Hematopoietic multipotent progenitor cell treated with erythropoietin and hydrocortisone succinate and interleukin-3 and kit ligand, for 6 days (in vitro differentiated cells): ENCODE results near the gene MORC2.
A peak's percentile ranks its signal among the peaks of the same experiment; 100 is the strongest.

Experiments used
- DNase-seq: peaks from one replicate; pipeline ENCODE4 v3.0.0-alpha.2; 2015

Gene MORC2

DNA sequence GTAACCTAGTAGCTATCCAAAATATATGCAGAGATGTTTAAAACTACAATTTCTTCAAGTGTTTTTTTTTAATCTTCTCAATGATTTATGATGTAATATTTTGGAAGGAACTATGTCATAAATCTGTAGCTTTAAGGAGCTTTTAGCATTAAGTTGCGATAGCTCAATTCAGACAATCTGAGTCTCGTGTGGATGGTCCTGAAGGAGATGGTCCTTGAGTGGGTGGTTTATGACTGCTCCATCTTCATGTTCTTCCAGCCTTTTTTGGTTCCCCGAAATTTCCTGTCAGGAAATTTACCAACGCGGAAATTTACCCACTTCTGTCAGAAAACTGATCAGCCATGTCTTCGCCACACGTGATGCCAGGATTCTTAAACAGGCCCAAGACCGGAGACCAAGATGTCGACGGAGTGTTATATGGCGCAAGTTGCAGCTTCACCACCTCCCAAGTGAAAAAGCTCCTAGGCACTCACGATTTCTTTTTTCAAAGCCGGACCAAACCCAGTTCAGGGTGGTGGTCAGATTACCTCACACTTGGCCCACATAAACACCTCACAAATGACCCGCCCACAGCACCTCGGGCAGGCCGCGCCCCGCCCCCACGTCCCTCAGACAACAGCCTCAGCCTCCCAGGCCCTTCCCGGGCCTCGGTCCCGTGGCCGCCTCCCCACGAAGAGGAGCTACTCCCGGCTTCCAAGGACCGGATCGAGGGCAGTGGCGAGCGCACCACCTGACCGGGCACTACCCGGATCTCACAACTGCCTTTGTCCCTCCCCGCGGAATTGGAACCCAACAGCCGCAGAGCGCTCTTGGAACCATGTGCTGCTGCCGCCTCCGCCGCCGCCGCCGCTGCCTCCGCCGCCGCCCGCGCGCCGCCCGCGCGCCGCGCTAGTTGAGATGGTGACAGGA, at the start of gene MORC2:
TSS of gene MORC2 (minus strand) at position 760 of the 909 bp plus-strand sequence. CDS start 885 bp downstream, outside the sequence.
- DNase-seq: no peak

DNA sequence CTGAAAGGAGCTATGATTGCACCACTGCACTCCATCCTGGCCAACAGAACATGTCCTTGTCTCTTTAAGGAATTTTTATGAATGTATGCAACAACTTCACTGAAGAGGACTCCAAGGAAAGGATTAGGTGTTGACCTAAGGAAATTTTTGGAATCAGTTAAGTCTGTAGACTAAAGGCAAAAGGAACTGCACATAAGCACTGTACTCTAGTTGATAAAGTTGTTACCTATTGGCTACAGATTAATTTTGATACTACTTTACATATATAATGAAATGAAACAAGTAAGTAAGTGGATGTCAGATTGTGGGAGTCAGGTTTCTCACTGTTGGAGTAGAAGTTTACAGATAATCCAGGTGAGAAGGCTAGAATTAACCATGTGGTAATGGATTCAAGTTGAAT, 37.0 kb upstream of the MORC2 start:
- DNase-seq: no peak

DNA sequence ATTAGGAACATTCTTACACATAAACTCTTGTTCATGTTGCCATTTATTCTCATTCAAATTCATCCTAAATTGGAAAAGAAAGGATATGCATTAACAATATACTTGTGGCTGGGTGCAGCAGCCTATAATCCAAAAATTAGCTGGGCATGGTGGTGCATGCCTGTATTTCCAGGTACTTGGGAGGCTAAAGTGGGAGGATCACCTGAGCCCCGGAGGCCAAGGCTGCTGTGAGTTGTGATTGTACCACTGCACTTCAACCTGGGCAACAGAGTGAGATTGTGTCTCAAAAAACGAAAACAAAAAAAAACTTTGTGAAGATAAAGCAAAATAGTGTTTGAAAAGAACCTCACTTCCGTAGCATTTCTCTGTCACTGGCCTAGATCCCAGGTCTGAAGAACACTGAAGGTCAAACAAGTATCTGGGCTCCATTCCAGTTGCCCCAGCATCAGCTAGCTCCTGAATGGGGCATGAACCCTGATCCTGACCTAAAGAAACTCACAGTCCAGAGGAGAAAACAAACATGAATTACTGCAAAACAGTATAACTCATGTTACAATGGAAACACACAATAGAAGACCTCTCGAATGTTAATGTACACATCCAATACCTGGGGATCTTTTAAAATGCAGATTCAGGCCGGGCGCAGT, 32.7 kb upstream of the MORC2 start:
- no peak for DNase-seq

- DNase-seq: no peak
Observed at GRCh38 chr22:30998329-30998728, 29.8 kb upstream of the MORC2 start.

DNA sequence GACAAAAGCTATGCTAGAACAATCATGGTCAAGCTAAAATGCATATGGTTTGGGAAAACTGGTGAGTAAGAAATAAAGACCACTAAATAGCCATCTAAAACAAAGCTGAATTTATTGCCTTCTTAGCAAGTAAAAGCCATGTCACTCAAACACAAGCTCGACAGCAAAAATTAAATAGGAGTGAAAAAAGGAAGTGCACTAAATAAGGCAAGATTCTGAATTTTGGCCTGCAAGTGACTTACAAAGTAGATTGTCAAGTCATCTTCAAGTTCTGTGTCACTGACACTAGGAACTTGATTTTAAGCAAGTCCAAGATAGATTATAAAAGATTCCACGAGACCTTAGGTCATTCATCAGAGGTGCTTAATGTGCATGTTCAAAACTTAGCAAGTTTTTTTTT, 27.9 kb upstream of the MORC2 start:
- peak; percentile 44 for DNase-seq

- DNase-seq: no peak
Observed at GRCh38 chr22:30994960-30995359, 26.4 kb upstream of the MORC2 start.

DNA sequence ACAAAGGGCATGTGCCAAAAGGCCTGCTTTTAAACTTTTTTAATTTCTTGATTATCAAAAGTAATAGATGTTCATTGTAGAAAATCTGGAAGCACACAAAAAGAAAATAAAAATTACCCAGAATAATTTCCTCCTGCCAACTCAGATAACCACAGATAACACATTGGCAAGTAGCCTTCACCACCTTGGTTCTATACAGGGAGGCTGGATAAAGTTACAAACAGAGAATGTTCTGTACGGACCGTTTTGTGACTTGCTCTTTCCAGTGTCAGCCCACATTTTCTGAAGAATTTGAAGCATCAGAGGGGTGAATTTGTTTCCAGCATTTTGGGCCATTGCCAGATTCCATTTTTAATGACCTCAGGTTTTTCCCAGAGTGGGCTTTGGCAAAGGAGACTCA, 24.0 kb upstream of the MORC2 start:
- no peak for DNase-seq

DNA sequence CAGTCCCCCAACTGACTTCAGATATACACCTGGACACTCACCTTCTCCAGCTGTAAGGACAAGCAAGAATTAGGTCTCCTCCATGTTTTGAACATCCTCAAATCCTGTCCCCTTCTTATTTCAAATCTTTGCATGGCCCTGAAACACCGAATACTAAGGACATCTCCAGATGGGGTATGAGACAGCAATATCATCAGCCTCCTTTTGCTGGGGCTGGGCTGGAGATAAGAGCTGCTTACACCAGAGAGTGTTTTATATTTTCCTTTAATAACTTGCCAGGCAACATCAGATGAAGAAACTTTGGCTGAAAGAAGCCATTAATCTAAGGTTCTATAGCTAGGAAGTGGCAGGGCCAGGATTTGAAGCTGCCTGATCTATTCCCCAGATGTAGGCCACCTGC, 22.1 kb upstream of the MORC2 start:
- peak; percentile 46 for DNase-seq

GRCh38 chr22:30989474-30989873, 20.9 kb upstream of the MORC2 start:
- DNase-seq: peak; percentile 70

GRCh38 chr22:30985561-30986208, 17.1 kb upstream of the MORC2 start:
- no peak for DNase-seq

- DNase-seq: no peak
Observed at GRCh38 chr22:30984317-30984716, 15.7 kb upstream of the MORC2 start.

- DNase-seq: no peak
Observed at GRCh38 chr22:30982512-30982911, 13.9 kb upstream of the MORC2 start.

- no peak for DNase-seq
Observed at GRCh38 chr22:30979932-30980331, 11.4 kb upstream of the MORC2 start.

DNA sequence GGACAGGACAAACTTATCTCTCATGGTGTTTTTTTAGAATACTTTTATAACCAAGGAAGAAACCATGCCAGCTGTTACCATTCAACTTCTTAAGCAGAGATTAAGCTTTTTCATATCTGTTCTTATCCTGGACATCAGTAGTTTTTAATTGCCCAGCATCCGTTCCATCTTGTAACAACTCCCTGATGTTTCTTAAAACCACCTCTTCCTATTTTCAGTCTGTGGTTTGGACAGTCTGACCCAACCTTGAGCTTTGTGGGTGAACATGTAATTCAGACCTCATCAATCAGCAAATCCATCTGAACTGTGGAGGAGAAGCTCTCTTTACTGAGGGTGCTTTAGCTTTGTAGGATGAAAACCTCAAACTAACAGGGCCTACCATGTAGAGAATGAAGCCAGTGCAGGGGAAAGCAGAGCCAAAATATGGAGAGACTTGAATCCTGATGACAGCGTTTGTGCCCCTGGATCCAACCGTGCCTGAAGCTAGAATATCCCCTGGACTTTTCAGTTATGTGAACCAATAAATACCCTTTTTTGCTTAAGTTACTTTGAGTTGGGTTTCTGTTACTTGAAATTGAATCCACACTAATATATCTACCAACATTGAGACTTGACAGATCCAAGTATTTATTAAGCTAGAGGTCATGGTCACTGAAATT, 9.9 kb upstream of the MORC2 start:
- DNase-seq: peak; percentile 74

DNA sequence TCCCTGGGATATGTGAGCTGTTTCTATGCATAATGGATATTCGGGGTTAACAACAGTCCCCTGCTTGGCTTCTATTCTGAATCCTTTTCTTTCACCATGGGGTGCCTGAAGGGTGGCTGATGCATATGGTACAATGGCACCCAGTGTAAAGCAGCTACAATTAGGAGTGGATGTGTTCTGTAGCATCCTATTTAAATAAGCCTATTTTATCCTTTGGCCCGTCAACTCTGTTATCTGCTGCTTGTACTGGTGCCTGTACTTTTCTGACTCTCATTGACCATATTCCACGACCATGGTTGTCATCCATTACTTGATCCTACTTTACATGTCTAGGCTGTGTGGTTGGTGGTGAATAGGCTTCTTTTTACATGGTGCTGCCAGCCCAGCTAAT, 1.8 kb upstream of the MORC2 start:
- DNase-seq: no peak

GRCh38 chr22:30969532-30970355, 1.2 kb upstream of the MORC2 start:
- DNase-seq: peak; percentile 72

DNA sequence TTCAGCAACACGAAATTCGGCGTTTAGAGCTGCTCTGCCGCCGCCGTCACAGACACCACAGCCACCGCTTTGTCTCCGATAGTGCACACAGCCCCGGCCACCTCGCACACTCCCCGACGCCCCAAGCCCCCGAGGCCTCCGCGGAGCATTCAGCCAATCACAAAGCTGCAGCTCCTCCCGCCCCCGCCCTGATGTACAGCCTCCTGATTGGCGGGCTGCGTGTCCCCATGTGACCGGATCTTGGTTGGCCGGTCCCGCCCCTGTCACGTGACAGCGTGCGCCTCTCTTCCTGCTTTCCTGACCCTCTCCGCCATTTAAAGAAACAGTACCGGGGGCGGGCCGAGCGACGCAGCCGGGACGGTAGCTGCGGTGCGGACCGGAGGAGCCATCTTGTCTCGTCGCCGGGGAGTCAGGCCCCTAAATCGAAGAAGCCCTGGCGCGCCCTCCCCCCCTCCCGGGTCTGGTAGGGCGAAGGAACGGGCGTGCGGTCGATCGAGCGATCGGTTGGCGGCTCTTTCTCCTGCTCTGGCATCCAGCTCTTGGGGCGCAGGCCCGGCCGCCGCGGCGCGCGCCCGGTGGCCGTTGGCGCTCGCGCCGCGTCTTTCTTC, 454 bp upstream of the MORC2 start, which contains the start of gene TUG1:
TSS of gene TUG1 (plus strand) at position 342 of the 608 bp plus-strand sequence.
- peak; percentile 99 for DNase-seq

- DNase-seq: no peak
Observed at GRCh38 chr22:30964858-30965257, 3.7 kb downstream of the MORC2 start.

DNA sequence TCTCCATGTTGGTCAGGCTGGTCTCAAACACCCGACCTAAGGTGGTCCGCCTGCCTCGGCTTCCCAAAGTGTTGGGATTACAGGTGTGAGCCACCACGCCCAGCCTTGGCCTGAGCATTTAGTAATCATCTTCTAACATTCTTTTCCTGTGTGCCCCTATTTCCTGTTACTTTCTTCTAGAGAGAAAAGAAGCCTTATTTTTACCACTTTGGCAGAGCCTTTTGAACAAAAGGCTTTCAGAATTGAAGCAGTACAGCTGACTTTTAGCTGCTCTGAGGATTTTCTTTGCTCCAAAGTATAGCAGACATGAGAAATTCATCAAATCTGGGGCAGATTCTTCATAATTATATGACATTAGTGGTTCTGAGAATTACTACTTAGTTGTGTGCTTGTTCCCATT, 13.4 kb downstream of the MORC2 start:
- no peak for DNase-seq

DNA sequence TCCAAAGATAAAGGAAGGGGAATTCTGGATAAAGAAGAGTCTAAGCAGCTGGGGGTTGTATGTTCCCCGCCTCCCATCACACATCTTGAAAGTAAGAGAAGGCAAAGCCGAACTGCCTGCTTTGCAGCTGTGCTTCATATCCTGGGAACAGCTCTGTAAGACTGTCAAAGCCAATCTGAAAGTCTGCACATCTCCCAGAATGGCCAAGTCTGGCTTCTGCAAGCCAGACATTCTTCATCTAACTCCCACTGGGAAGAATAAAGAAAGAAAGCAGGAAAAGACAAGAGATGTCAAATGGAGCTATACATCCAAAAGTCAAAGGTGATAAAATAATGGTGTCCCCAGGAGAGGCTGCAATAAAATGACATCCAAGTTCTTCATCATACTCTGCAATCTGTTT, 15.4 kb downstream of the MORC2 start:
- DNase-seq: no peak

DNA sequence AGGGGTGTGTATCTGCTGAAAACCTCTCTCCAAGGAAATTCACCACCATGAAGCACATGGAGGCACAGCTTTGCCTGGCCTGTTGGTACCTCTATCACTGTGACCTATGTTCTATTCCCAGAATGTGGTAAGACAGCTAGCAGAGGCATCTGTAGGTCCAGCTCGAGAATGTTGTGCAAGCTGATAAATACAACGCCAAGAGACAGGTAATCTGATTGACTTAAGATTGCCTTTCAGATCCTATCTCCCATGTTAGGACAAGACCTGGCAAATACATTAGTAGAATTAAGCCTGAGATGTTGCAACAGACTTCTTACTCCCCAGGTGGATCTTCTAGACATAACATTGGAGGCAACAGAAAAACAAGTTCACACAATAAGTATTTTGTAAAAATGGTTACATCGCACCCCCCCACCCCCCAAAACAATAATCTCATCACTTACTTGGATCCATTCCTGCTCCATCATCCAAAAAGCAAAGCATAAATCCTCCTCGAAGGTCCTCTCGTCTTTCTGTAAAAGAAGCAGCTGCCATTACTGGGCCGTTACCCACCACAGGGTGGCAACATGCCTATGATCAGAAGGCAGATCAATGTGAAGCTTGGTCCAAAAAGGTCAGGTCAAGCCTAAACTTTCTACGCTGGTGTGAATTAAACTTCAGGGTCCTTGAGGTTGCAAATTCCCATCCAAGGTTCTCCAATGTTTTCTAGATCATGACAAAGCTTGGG, 18.5 kb downstream of the MORC2 start:
- no peak for DNase-seq
